CD8-positive, alpha-beta memory T cell (primary cell): ENCODE data around the gene TMEM212. TPM values are rescaled to one million over a fixed set of nuclear protein-coding genes. Genes with fewer than 3 reads are reported as not detected.

Experiments
- CTCF ChIA-PET: fragments of 350-600 bp; sonication (Branson Sonifier 250); formaldehyde crosslinking; loops from one replicate; lab custom pipeline; 2021; ENCODE audit warnings: antibody characterized with exemption; lab: Charles Lee
- POLR2A ChIA-PET: fragments of 350-600 bp; sonication (Branson Sonifier 250); formaldehyde crosslinking; loops from one replicate; lab custom pipeline; 2021; ENCODE audit warnings: antibody characterized with exemption; lab: Charles Lee
- DNase-seq, 5 donors: peaks; one replicate each; pipeline versions ENCODE4 v3.0.0 to v3.0.0-alpha.2; 2020 to 2022; ENCODE audit warnings: mixed read lengths in 1 of 5
- H3K27ac ChIP-seq: one replicate; pipeline ENCODE4 v1.7.0; 2013; ENCODE audit warnings: low read depth, mild to moderate bottlenecking, low read length, moderate library complexity
- H3K27me3 ChIP-seq: 2 replicates; pipeline ENCODE4 v1.7.0; 2013; ENCODE audit warnings: low read length, mild to moderate bottlenecking; ENCODE audit not compliant: insufficient read depth, poor library complexity, severe bottlenecking
- H3K36me3 ChIP-seq: 2 replicates; pipeline ENCODE4 v1.7.0; 2013; ENCODE audit warnings: mild to moderate bottlenecking, low read length, moderate library complexity; ENCODE audit not compliant: insufficient read depth
- H3K4me1 ChIP-seq: 2 replicates; pipeline ENCODE4 v1.7.0; 2013; ENCODE audit warnings: mild to moderate bottlenecking, low read length, moderate library complexity; ENCODE audit not compliant: insufficient read depth
- H3K4me3 ChIP-seq: 2 replicates; pipeline ENCODE4 v1.7.0; 2013; ENCODE audit warnings: mild to moderate bottlenecking, low read length
- H3K9me3 ChIP-seq: 2 replicates; pipeline ENCODE4 v1.7.0; 2013; ENCODE audit warnings: mild to moderate bottlenecking, low read length
- H3K27ac Mint-ChIP-seq, 8 donors: one replicate each; pipeline ENCODE4 v1.8.0; 2020 to 2021; ENCODE audit warnings: mixed read lengths in 8 of 8, mild to moderate bottlenecking in 6 of 8, inconsistent platforms in 3 of 8, moderate library complexity in 3 of 8
- H3K27me3 Mint-ChIP-seq, 2 donors: one replicate each; pipeline ENCODE4 v1.8.0; 2020 to 2021; ENCODE audit warnings: mixed read lengths in 2 of 2, mild to moderate bottlenecking in 1 of 2, moderate library complexity in 1 of 2
- H3K36me3 Mint-ChIP-seq, 3 donors: one replicate each; pipeline ENCODE4 v1.8.0; 2020 to 2021; ENCODE audit warnings: mixed read lengths in 3 of 3, inconsistent platforms in 1 of 3, mild to moderate bottlenecking in 1 of 3
- H3K4me1 Mint-ChIP-seq, 3 donors: one replicate each; pipeline ENCODE4 v1.8.0; 2020 to 2021; ENCODE audit warnings: mixed read lengths in 3 of 3, inconsistent platforms in 1 of 3, mild to moderate bottlenecking in 1 of 3
- H3K4me3 Mint-ChIP-seq, 7 donors: one replicate each; pipeline ENCODE4 v1.8.0; 2020 to 2021; ENCODE audit warnings: mixed read lengths in 7 of 7, mild to moderate bottlenecking in 6 of 7, moderate library complexity in 4 of 7, inconsistent platforms in 2 of 7
- H3K9me3 Mint-ChIP-seq, 5 donors: one replicate each; pipeline ENCODE4 v1.8.0; 2020 to 2022; ENCODE audit warnings: mixed read lengths in 5 of 5, mild to moderate bottlenecking in 3 of 5, moderate library complexity in 2 of 5, inconsistent platforms in 1 of 5
- polyA plus RNA-seq: library from polyadenylated mRNA; unstranded; fragments of 300-500 nt; fragmentation: Illumina TruSeq; gene quantifications from one replicate; pipeline ENCODE4 v1.2.3, GENCODE V29; 2021
- total RNA-seq, 2 experiments: library from RNA; stranded (reverse); gene quantifications; one replicate each; pipeline ENCODE4 v1.2.3, GENCODE V29; 2021

Gene TMEM212
- total and polyA plus RNA-seq, 3 experiments from 2014 or later: not detected

GRCh38 chr3:171860830-171861535, 17.8 kb downstream of the TMEM212 start:
- Mint-ChIP-seq H3K9me3 (peaks cover 0 to 8% (median 5%) of the 10 kb centered on the region in 5 donors), H3K4me3 (no peak overlapping the region), H3K27ac (no peak overlapping the region), H3K4me1 (no peaks in the 10 kb centered on the region), H3K27me3 (peaks cover 0 to 17% of the 10 kb centered on the region in 2 donors), H3K36me3 (peaks cover 0 to 10% (median 0%) of the 10 kb centered on the region in 3 donors)
- H3K4me3 ChIP-seq: no peak overlapping the region
- H3K4me1 ChIP-seq: no peaks in the 10 kb centered on the region
- ChIA-PET CTCF (no interaction called here), POLR2A (no interaction called here)
- H3K9me3 ChIP-seq: no peaks in the 10 kb centered on the region
- H3K27me3 ChIP-seq: no peaks in the 10 kb centered on the region
- H3K36me3 ChIP-seq: no peaks in the 10 kb centered on the region
- DNase-seq: no peak
- no peak overlapping the region for H3K27ac ChIP-seq

- H3K4me1 Mint-ChIP-seq: no peaks in the 10 kb centered on the region
- DNase-seq: no peak
- Histone ChIP-seq H3K4me1 (no peaks in the 10 kb centered on the region), H3K9me3 (no peaks in the 10 kb centered on the region), H3K27ac (no peak overlapping the region), H3K4me3 (no peak overlapping the region), H3K27me3 (no peaks in the 10 kb centered on the region), H3K36me3 (no peaks in the 10 kb centered on the region)
- no peak overlapping the region for H3K4me3 Mint-ChIP-seq
- POLR2A ChIA-PET: no interaction called here
- H3K9me3 Mint-ChIP-seq: peaks cover 0 to 5% (median 4%) of the 10 kb centered on the region in 5 donors
- H3K36me3 Mint-ChIP-seq: peaks cover 0 to 6% (median 0%) of the 10 kb centered on the region in 3 donors
- CTCF ChIA-PET: no interaction called here
- no peak overlapping the region for H3K27ac Mint-ChIP-seq
- peaks cover 1 to 11% of the 10 kb centered on the region in 2 donors for H3K27me3 Mint-ChIP-seq
Observed at GRCh38 chr3:171862392-171862791, 19.2 kb downstream of the TMEM212 start.

- Mint-ChIP-seq H3K9me3 (peaks cover 0 to 4% (median 0%) of the 10 kb centered on the region in 5 donors), H3K4me3 (no peak overlapping the region), H3K4me1 (no peaks in the 10 kb centered on the region), H3K27ac (no peak overlapping the region), H3K27me3 (peaks cover 1 to 4% of the 10 kb centered on the region in 2 donors), H3K36me3 (no peaks in the 10 kb centered on the region)
- Histone ChIP-seq H3K36me3 (no peaks in the 10 kb centered on the region), H3K4me1 (no peaks in the 10 kb centered on the region), H3K4me3 (no peak overlapping the region), H3K27me3 (no peaks in the 10 kb centered on the region), H3K9me3 (no peaks in the 10 kb centered on the region), H3K27ac (no peak overlapping the region)
- POLR2A ChIA-PET: no interaction called here
- CTCF ChIA-PET: no interaction called here
- no peak for DNase-seq
Observed at GRCh38 chr3:171862993-171863521, 19.9 kb downstream of the TMEM212 start.

- ChIA-PET CTCF (no interaction called here), POLR2A (no interaction called here)
- no peak overlapping the region for H3K27ac Mint-ChIP-seq
- Histone ChIP-seq H3K4me1 (no peaks in the 10 kb centered on the region), H3K4me3 (no peak overlapping the region), H3K27me3 (no peaks in the 10 kb centered on the region), H3K36me3 (no peaks in the 10 kb centered on the region), H3K27ac (no peak overlapping the region), H3K9me3 (no peaks in the 10 kb centered on the region)
- no peaks in the 10 kb centered on the region for H3K36me3 Mint-ChIP-seq
- peaks cover 0 to 1% of the 10 kb centered on the region in 2 donors for H3K27me3 Mint-ChIP-seq
- no peak overlapping the region for H3K4me3 Mint-ChIP-seq
- no peaks in the 10 kb centered on the region for H3K4me1 Mint-ChIP-seq
- DNase-seq: no peak
- H3K9me3 Mint-ChIP-seq: no peaks in the 10 kb centered on the region
Observed at GRCh38 chr3:171863920-171864319, 20.8 kb downstream of the TMEM212 start.

- Histone ChIP-seq H3K27me3 (no peaks in the 10 kb centered on the region), H3K4me3 (no peak overlapping the region), H3K4me1 (no peaks in the 10 kb centered on the region), H3K36me3 (no peaks in the 10 kb centered on the region), H3K27ac (no peak overlapping the region), H3K9me3 (no peaks in the 10 kb centered on the region)
- POLR2A ChIA-PET: no interaction called here
- no peaks in the 10 kb centered on the region for H3K9me3 Mint-ChIP-seq
- CTCF ChIA-PET: no interaction called here
- peaks cover 0 to 1% of the 10 kb centered on the region in 2 donors for H3K27me3 Mint-ChIP-seq
- H3K36me3 Mint-ChIP-seq: no peaks in the 10 kb centered on the region
- H3K4me3 Mint-ChIP-seq: no peak overlapping the region
- no peak for DNase-seq
- no peaks in the 10 kb centered on the region for H3K4me1 Mint-ChIP-seq
- H3K27ac Mint-ChIP-seq: no peak overlapping the region
Observed at GRCh38 chr3:171865191-171865865, 22.2 kb downstream of the TMEM212 start.

- no peaks in the 10 kb centered on the region for H3K9me3 ChIP-seq
- no peaks in the 10 kb centered on the region for H3K27me3 ChIP-seq
- Mint-ChIP-seq H3K9me3 (no peaks in the 10 kb centered on the region), H3K27ac (no peak overlapping the region), H3K27me3 (peaks cover 3 to 11% of the 10 kb centered on the region in 2 donors), H3K36me3 (no peaks in the 10 kb centered on the region), H3K4me1 (no peaks in the 10 kb centered on the region), H3K4me3 (no peak overlapping the region)
- no peak overlapping the region for H3K4me3 ChIP-seq
- H3K27ac ChIP-seq: no peak overlapping the region
- ChIA-PET CTCF (no interaction called here), POLR2A (no interaction called here)
- H3K4me1 ChIP-seq: no peaks in the 10 kb centered on the region
- H3K36me3 ChIP-seq: no peaks in the 10 kb centered on the region
- no peak for DNase-seq
Observed at GRCh38 chr3:171867981-171868380, 24.8 kb downstream of the TMEM212 start.

- POLR2A ChIA-PET: no interaction called here
- Mint-ChIP-seq H3K27ac (no peak overlapping the region), H3K4me1 (no peaks in the 10 kb centered on the region), H3K9me3 (no peaks in the 10 kb centered on the region), H3K27me3 (peaks cover 7 to 19% of the 10 kb centered on the region in 2 donors), H3K36me3 (no peaks in the 10 kb centered on the region), H3K4me3 (no peak overlapping the region)
- no peak for DNase-seq
- no peaks in the 10 kb centered on the region for H3K27me3 ChIP-seq
- peak overlapping the region; percentile 20 for H3K27ac ChIP-seq
- H3K36me3 ChIP-seq: no peaks in the 10 kb centered on the region
- no peaks in the 10 kb centered on the region for H3K9me3 ChIP-seq
- CTCF ChIA-PET: no interaction called here
- no peak overlapping the region for H3K4me3 ChIP-seq
- no peaks in the 10 kb centered on the region for H3K4me1 ChIP-seq
Observed at GRCh38 chr3:171871392-171872274, 28.5 kb downstream of the TMEM212 start.
